Fibroblast of lung (primary cell): ENCODE results near the gene ANKS6.

Experiments
- CTCF ChIP-seq, 2 donors: IDR thresholded peaks in 1 of 2; conservative IDR thresholded peaks in 1 of 2; 1 replicate in 1 of 2; 2 replicates in 1 of 2; pipeline ENCODE4 v1.5.1; 2011 to 2012; ENCODE audit warnings: low read length in 2 of 2, control low read depth in 1 of 2, inconsistent platforms in 1 of 2, low read depth in 1 of 2, mild to moderate bottlenecking in 1 of 2
- EZH2 ChIP-seq: IDR thresholded peaks from 2 replicates; pipeline ENCODE4 v1.5.1; 2012; ENCODE audit warnings: low read length, control low read depth, mild to moderate bottlenecking; ENCODE audit errors: missing control alignments

- TF ChIP-seq CTCF (conservative IDR thresholded peaks at IDR 0.05 in 1 of 2, IDR thresholded peaks at IDR 0.05 in 1 of 2; ENCODE audit: low read depth in 1 of 2, low read length in 2 of 2), result no peak
- no peak for TF ChIP-seq EZH2
Observed at GRCh38 chr9:98808875-98809274, 12.5 kb upstream of the ANKS6 start.
